GM12875 (cell line): ENCODE measurements around the gene ZNF469.

ENCODE experiments used
- H3K4me3 ChIP-seq: one replicate; pipeline ENCODE4 v1.5.1; 2011; ENCODE audit warnings: low read depth, low read length, control low read depth
- TF ChIP-seq, protein P1 (sequence below): IDR thresholded peaks from 2 replicates; pipeline ENCODE4 v1.5.1; 2011; ENCODE audit warnings: low read depth, mild to moderate bottlenecking, control low read depth, inconsistent platforms, low read length, moderate library complexity, borderline replicate concordance; ENCODE audit not compliant: insufficient read depth

ZNF469 gene

DNA sequence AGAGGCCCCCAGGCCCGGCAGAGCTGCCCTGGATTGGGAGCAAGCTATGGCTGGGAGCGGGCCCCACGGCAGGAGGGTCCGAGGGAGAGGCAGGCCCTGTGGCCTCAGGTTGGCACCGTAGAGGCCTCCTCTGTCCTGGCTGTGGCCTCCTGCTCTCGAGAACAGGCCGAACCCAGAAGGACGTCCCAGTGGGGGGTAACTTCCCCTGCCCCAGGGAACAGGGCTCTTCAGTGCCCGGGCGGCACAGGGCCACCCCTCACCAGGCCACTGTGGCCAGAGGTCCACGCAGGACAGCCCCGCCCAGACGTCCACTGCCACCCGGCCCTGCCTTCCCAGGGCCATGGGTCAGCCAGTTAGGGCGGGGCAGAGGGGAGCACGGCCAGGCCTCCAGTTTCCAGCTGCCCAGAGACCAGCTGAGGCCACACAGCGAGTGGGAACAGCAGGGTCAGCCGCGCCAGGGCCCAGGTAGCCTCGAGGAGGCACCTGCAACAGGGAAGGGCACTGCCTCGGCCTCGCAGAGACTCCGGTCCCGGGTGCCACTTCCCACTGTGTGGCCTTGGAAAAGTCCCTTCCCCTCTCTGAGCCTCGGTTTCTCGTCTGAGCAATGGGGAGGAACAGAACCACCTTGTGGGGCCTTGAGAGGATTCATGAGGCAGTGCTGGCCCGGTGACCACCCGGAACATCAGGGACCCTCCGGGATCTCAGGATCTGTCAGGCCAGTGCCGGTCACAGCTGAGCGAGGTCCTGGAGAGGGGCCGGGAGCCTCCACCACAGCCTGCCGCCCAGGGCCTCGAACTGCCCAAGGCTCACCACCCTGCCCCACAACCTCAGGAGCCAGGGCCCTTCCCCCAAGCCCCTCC is 32.0 kb downstream of the ZNF469 start:
- TF ChIP-seq, protein P1, sequence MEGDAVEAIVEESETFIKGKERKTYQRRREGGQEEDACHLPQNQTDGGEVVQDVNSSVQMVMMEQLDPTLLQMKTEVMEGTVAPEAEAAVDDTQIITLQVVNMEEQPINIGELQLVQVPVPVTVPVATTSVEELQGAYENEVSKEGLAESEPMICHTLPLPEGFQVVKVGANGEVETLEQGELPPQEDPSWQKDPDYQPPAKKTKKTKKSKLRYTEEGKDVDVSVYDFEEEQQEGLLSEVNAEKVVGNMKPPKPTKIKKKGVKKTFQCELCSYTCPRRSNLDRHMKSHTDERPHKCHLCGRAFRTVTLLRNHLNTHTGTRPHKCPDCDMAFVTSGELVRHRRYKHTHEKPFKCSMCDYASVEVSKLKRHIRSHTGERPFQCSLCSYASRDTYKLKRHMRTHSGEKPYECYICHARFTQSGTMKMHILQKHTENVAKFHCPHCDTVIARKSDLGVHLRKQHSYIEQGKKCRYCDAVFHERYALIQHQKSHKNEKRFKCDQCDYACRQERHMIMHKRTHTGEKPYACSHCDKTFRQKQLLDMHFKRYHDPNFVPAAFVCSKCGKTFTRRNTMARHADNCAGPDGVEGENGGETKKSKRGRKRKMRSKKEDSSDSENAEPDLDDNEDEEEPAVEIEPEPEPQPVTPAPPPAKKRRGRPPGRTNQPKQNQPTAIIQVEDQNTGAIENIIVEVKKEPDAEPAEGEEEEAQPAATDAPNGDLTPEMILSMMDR = no peak
- H3K4me3 ChIP-seq = no peak overlapping the region

DNA sequence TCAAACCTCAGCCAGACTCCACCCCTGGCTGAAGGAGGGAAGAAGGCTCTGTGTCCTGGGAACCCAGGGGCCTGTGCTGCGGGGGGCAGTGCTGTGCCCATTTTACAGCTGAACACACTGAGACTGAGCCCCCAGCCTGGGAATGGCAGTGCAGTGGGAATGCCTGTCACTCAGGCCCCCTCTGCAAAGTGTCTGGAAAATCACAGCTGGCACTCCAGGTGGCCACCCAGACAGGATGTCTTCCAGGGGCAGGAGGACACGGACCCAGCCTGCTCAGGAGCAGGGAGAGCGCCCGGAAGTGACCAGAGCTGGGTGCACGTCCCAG is 32.6 kb downstream of the ZNF469 start:
- TF ChIP-seq, protein P1 = no peak

DNA sequence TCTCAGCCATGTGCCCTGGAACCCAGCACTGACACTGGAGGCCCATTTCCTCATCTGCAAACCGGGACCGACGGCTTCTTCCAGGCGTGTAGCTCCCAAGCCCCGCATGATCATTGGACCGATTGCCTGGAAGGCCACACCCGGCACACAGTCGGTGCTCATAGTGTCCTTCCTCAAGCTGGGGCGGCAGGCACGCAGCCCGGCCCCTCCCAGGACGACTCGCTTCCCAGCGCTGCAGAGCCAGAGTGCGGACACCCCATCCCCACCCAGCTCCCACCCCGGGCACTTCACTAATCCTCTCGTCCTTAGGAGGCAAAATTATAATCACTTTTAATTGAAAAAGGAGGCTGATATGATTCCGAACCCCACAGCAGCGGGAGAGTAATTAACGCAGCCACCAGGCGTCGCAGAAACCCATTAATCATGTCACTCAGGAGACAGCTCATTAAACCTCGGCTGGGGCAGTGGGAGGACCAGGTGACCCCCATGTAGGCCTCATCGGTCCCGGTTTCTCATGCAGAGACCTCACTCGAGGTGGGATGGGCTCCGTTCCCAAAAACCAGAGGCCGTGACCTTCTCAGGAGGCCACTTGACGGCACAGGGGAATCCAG is 33.1 kb downstream of the ZNF469 start:
- TF ChIP-seq, protein P1 = no peak
- no peak overlapping the region for H3K4me3 ChIP-seq

More for the DNA sequence above, 32.6 kb downstream of the ZNF469 start:
- no peak overlapping the region for H3K4me3 ChIP-seq

DNA sequence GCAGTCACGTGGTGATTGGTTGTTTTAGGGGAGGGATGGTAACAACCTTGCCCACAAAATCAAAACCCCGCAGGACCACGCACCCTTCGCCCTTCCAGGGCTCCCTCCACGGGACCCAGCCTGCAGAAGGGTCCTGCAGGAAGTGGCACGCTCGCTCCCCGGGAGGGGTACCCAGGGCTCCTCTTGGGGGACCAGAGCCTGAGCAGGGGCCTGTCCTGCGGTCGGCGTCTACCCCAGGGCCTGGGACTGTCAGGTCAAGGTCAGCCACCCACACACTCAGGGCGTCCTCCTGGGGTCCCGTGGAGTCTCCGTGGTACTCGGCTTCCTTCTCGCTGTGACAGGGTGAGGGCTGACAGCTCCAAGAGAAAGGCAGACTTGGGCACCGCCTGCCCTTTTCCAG is 33.9 kb downstream of the ZNF469 start:
- TF ChIP-seq, protein P1 = no peak
- H3K4me3 ChIP-seq = no peak overlapping the region

DNA sequence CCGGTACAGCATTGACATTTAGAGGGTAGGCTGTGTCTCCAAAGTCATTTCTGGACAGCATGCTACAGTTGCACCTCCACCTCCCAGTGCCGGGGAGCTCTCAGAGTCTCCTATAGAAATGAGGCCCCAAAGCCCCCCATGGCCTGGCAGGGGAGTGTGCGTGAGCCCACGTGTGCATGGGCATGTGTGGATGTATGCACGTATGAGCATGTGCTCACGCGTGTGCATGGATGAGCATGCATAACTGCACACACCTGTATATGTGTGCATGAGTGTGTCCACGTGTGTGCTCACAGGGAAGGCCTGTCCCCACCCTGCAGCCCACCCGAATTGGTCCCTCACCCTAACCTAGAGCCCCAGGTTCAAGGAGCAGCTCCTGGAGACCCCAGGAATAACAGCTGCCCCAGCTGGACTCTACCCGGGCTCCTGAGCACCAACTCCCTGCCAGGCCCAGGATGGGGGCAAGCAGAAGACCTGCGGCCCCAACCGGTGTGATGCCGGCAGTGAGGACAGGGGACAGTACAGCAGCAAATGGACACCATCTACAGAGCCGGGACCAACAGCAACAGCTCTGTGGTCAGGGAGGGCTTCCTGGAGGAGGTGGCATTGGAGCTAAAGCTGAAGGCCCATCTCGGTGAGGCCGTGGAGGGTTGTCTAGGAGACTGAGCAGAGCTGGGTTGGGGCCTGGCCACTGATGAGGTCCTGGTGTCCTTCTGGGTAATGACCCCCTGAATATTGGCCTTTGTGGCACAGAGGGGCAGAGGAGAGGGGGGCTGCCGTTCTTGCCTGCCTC is 35.1 kb downstream of the ZNF469 start:
- no peak overlapping the region for H3K4me3 ChIP-seq
- TF ChIP-seq, protein P1 = no peak

DNA sequence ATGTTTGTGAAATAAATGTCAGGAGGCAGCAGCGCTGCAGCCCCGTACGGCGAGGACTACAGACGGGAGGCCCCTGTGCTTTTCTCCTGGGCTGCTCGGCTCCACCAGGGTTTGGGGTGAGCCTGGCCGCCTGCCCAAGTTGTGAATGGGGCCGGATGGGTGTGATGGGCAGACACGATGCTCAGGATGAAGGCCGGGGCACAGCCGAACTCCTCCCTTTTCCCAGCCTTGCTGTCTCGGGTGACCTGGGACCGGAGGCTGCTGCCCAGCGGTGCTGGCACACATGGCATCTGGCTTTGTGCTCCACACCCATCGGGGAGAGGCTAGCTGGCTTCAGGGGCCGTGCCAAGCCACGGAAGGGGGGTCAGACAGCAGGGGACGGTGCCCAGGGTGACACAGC is 36.1 kb downstream of the ZNF469 start:
- H3K4me3 ChIP-seq = no peak overlapping the region
- TF ChIP-seq, protein P1 = no peak
